IMR-90 (cell line): ENCODE measurements around the gene IL17F. TPM values are rescaled to one million over a fixed set of nuclear protein-coding genes. Genes with fewer than 3 reads are reported as not detected.

Source experiments
- ATAC-seq: fragments of 200-7000 bp; cut with Tn5 transposase; 2 replicates; pipeline ENCODE4 v1.9.1; 2020; ENCODE audit warnings: low read depth, mild to moderate bottlenecking, moderate library complexity
- BruUV-seq: library from RNA; stranded (reverse); fragments of 400-500 nt; replicated peaks from 2 replicates; lab custom pipeline; 2021; lab: Mats Ljungman, UMichigan
- CTCF ChIA-PET: fragments of 300-600 bp; formaldehyde crosslinking; extraction: SDS; loops from one replicate; lab custom pipeline; 2021; ENCODE audit warnings: antibody characterized with exemption; lab: Yijun Ruan, JAX
- POLR2A ChIA-PET: fragments of 300-600 bp; sonication (Branson Sonifier 250); formaldehyde crosslinking; loops from one replicate; lab custom pipeline; 2022; ENCODE audit warnings: antibody characterized with exemption; ENCODE audit not compliant: unreplicated experiment; lab: Charles Lee
- DNase-seq: peaks from one replicate; pipeline ENCODE4 v3.0.0; 2013
- H2AFZ ChIP-seq: replicated peaks from 2 replicates; pipeline ENCODE3; 2013; ENCODE audit warnings: low read length, mild to moderate bottlenecking; ENCODE audit not compliant: poor library complexity
- H2AK5ac ChIP-seq: 2 replicates; pipeline ENCODE4 v1.6.1; 2013; ENCODE audit warnings: low read depth, low read length, inconsistent platforms
- H2AK9ac ChIP-seq: replicated peaks from 2 replicates; pipeline ENCODE3; 2013; ENCODE audit warnings: mild to moderate bottlenecking, low read depth, low read length, moderate library complexity; ENCODE audit not compliant: poor library complexity
- H2BK120ac ChIP-seq: 2 replicates; pipeline ENCODE4 v1.6.1; 2013; ENCODE audit warnings: low read depth, low read length, inconsistent platforms
- H2BK15ac ChIP-seq: 3 replicates; pipeline ENCODE4 v1.6.1; 2013; ENCODE audit warnings: low read depth, low read length, inconsistent platforms
- H2BK20ac ChIP-seq: 2 replicates; pipeline ENCODE4 v1.6.1; 2013; ENCODE audit warnings: low read depth, mild to moderate bottlenecking, inconsistent platforms, low read length, moderate library complexity
- H2BK5ac ChIP-seq: 2 replicates; pipeline ENCODE4 v1.6.1; 2013; ENCODE audit warnings: mild to moderate bottlenecking, low read depth, low read length, inconsistent platforms; ENCODE audit not compliant: poor library complexity, severe bottlenecking
- H3K14ac ChIP-seq: replicated peaks from 2 replicates; pipeline ENCODE4 v1.6.1; 2013; ENCODE audit warnings: low read depth, low read length, inconsistent platforms
- H3K18ac ChIP-seq: 2 replicates; pipeline ENCODE4 v1.6.1; 2013; ENCODE audit warnings: low read depth, low read length, control low read depth
- H3K23ac ChIP-seq: 2 replicates; pipeline ENCODE4 v1.6.1; 2013; ENCODE audit warnings: low read depth, low read length, inconsistent platforms
- H3K27ac ChIP-seq: 2 replicates; pipeline ENCODE4 v1.5.1; 2013; ENCODE audit warnings: mild to moderate bottlenecking, control low read depth, low read length; ENCODE audit not compliant: insufficient read depth
- H3K27me3 ChIP-seq: 2 replicates; pipeline ENCODE4 v1.6.1; 2013; ENCODE audit warnings: low read length; ENCODE audit not compliant: control insufficient read depth, insufficient read depth
- H3K36me3 ChIP-seq: 2 replicates; pipeline ENCODE4 v1.6.1; 2013; ENCODE audit warnings: low read length, mixed read lengths; ENCODE audit not compliant: control insufficient read depth, insufficient read depth
- H3K4ac ChIP-seq: 2 replicates; pipeline ENCODE4 v1.6.1; 2013; ENCODE audit warnings: low read depth, low read length, inconsistent platforms
- H3K4me1 ChIP-seq: 2 replicates; pipeline ENCODE4 v1.6.1; 2013; ENCODE audit warnings: low read length, mixed read lengths; ENCODE audit not compliant: control insufficient read depth, insufficient read depth
- H3K4me2 ChIP-seq: 2 replicates; pipeline ENCODE4 v1.6.1; 2013; ENCODE audit warnings: low read depth, mild to moderate bottlenecking, control low read depth, low read length, moderate library complexity
- H3K4me3 ChIP-seq: 2 replicates; pipeline ENCODE4 v1.5.1; 2013; ENCODE audit warnings: low read depth, mild to moderate bottlenecking, control low read depth, low read length, moderate library complexity; ENCODE audit not compliant: insufficient read depth
- H3K56ac ChIP-seq: 2 replicates; pipeline ENCODE4 v1.6.1; 2013; ENCODE audit warnings: low read length, inconsistent platforms; ENCODE audit not compliant: insufficient read depth; ENCODE audit errors: extremely low read depth
- H3K79me1 ChIP-seq, 2 experiments: 2 replicates each; pipeline ENCODE4 v1.6.1; 2013; ENCODE audit warnings: low read length in 2 of 2, inconsistent platforms in 1 of 2, low read depth in 1 of 2
- H3K9ac ChIP-seq: 2 replicates; pipeline ENCODE4 v1.6.1; 2013; ENCODE audit warnings: low read depth, low read length, control low read depth
- H3K9me1 ChIP-seq: 2 replicates; pipeline ENCODE4 v1.6.1; 2013; ENCODE audit warnings: low read length, inconsistent platforms; ENCODE audit not compliant: insufficient read depth
- H3K9me3 ChIP-seq: 2 replicates; pipeline ENCODE4 v1.6.1; 2013; ENCODE audit warnings: low read length; ENCODE audit not compliant: control insufficient read depth, insufficient read depth
- H4K20me1 ChIP-seq: 2 replicates; pipeline ENCODE4 v1.6.1; 2013; ENCODE audit warnings: low read length, inconsistent platforms; ENCODE audit not compliant: insufficient read depth
- H4K5ac ChIP-seq: 2 replicates; pipeline ENCODE4 v1.6.1; 2013; ENCODE audit warnings: mild to moderate bottlenecking, low read depth, low read length, control low read depth
- H4K8ac ChIP-seq, 2 experiments: 2 replicates each; pipeline ENCODE4 v1.6.1; 2013; ENCODE audit warnings: low read depth in 2 of 2, low read length in 2 of 2, control low read depth in 1 of 2, inconsistent platforms in 1 of 2
- H4K91ac ChIP-seq: 2 replicates; pipeline ENCODE4 v1.6.1; 2013; ENCODE audit warnings: low read depth, low read length, inconsistent platforms; ENCODE audit not compliant: insufficient read depth
- MXI1 ChIP-seq: IDR thresholded peaks from 2 replicates; pipeline ENCODE4 v1.6.1; 2012; ENCODE audit warnings: low read depth, mild to moderate bottlenecking, low read length, moderate library complexity, borderline replicate concordance
- WGBS, 2 experiments: methylation state at CpG; one replicate each; pipeline versions ENCODE4 v1.1.5 to v1.1.7; 2013; ENCODE audit warnings: missing lambda C conversion rate in 2 of 2; ENCODE audit not compliant: insufficient read length in 1 of 2; ENCODE audit errors: extremely low coverage in 2 of 2; 5-methylcytosine and 5-hydroxymethylcytosine counted together
- dilution Hi-C: fragments of 300-500 bp; cut with HindIII; formaldehyde crosslinking; loops from one replicate; pipeline ENCODE4 v1.14.3; 2018; ENCODE audit warnings: low sequenced_read_pairs; ENCODE audit not compliant: unreplicated experiment
- in situ Hi-C: fragments of 300-500 bp; cut with MboI; formaldehyde crosslinking; loops from 3 replicates; pipeline ENCODE4 v1.14.3; 2019; ENCODE audit warnings: low sequenced_read_pairs, inconsistent platforms, mixed read lengths
- intact Hi-C: fragments of 100-400 bp; cut with micrococcal nuclease; formaldehyde crosslinking; loops from 2 replicates; pipeline ENCODE4 v1.10.0; 2022
- polyA plus RNA-seq, 3 experiments: library from polyadenylated mRNA; depleted of rRNA; stranded (reverse); fragments of >200 nt; gene quantifications; 2 replicates each; pipeline ENCODE4 v1.2.3, GENCODE V29; 2012; ENCODE audit warnings: low replicate concordance in 1 of 3
- total RNA-seq: library from RNA; depleted of rRNA; stranded (reverse); fragments of >200 nt; gene quantifications from 2 replicates; pipeline ENCODE4 v1.2.3, GENCODE V29; 2012

Gene IL17F
- total and polyA plus RNA-seq, 2 of the 4 experiments (the other 2 are of a cell fraction) = not detected

GRCh38 chr6:52262620-52263344 is 18.5 kb upstream of the IL17F start:
- peaks cover 14% of the 10 kb centered on the region; the same call in 1 of the 2 replicates for H3K4me1 ChIP-seq
- H2BK120ac ChIP-seq = no peak overlapping the region
- dilution Hi-C loops (no loop called here), intact Hi-C loops (loop anchor here (1.0 to 2.0 kb wide), 6 partner anchors 99 to 407 kb away; partner anchors contain the start of gene PKHD1), in situ Hi-C loops (loop anchor here (5.0 kb wide), 1 partner anchor 100 kb away; no protein-coding TSS in a partner anchor)
- H3K14ac ChIP-seq = no peak overlapping the region
- WGBS, 2 experiments = 100% methylated on average over 2 of the region's 9 CpGs; no CpG with 5 or more reads in 1 of the 2 experiments
- H4K5ac ChIP-seq = no peak overlapping the region
- no peak overlapping the region for H3K4me3 ChIP-seq
- no peak overlapping the region for H3K23ac ChIP-seq
- H4K91ac ChIP-seq = no peak overlapping the region
- no peak overlapping the region for H3K4ac ChIP-seq
- H2BK20ac ChIP-seq = peak overlapping the region; percentile 17; the same call in 1 of the 2 replicates
- H2AK9ac ChIP-seq = no peak overlapping the region
- ATAC-seq (no peak), DNase-seq (no peak)
- H3K4me2 ChIP-seq = no peak overlapping the region
- peaks cover 15% of the 10 kb centered on the region for H3K36me3 ChIP-seq
- no peak overlapping the region for H2BK15ac ChIP-seq
- H3K9ac ChIP-seq = no peak overlapping the region
- BruUV-seq = no TSS peak
- H2AFZ ChIP-seq = no peak overlapping the region
- H4K8ac ChIP-seq = no peak overlapping the region
- no peaks in the 10 kb centered on the region for H3K9me3 ChIP-seq
- no peak overlapping the region for H3K27ac ChIP-seq
- H2AK5ac ChIP-seq = no peak overlapping the region
- H2BK5ac ChIP-seq = no peak overlapping the region
- H3K79me1 ChIP-seq = no peaks in the 10 kb centered on the region
- TF ChIP-seq MXI1 = no peak
- peaks cover 6% of the 10 kb centered on the region for H4K20me1 ChIP-seq
- no peak overlapping the region for H3K56ac ChIP-seq
- H3K27me3 ChIP-seq = no peaks in the 10 kb centered on the region
- CTCF ChIA-PET = interaction anchor here (1.0 to 1.9 kb wide), 6 partner anchors 21 to 137 kb away, joined by 3 to 7 read pairs (median 4); no protein-coding TSS in a partner anchor
- POLR2A ChIA-PET = no interaction called here
- H3K18ac ChIP-seq = no peak overlapping the region
- peaks cover 8% of the 10 kb centered on the region for H3K9me1 ChIP-seq
